ENCODE measurements around the gene DHX8.

DHX8 gene

DNA sequence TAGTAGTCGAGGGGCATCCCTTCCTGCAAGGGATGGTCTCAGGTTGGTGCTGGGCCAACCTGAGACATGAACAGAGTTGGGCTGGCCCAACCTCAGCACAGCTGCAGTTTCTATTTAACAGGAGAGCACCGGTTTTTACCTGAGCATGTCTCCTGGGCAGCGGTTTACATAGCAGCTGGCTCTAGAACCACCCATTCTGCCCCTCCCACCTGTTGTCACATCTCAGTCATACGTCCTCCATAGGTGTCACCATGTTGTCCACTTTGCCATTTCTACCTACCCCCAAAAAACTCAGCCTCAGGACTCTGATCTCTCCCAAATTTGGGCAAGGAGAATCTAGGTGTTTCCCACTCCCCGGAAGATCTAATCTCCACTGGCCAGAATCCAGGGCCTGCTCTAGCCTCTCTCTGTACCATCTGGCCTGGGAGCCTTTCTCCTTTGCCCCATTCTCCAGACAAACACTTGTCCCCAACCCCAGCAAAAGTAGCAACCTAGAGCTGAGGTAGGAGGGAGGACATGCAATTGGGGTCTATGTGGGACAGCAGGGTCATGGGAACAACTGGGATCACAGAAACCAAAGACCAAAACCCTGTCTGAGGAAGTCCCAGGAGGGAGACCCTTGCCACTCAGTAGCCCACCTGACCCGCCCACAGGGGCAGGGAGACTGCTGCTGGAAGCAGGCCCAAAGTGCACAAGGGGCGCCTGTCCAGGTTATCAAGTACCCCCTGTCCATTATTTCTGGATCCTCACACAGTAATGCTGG, 43.3 kb downstream of the DHX8 start:
- DNase-seq = no peak

- DNase-seq = no peak
These were observed 44.7 kb downstream of the DHX8 start for GRCh38 chr17:43528319-43528987.

DNA sequence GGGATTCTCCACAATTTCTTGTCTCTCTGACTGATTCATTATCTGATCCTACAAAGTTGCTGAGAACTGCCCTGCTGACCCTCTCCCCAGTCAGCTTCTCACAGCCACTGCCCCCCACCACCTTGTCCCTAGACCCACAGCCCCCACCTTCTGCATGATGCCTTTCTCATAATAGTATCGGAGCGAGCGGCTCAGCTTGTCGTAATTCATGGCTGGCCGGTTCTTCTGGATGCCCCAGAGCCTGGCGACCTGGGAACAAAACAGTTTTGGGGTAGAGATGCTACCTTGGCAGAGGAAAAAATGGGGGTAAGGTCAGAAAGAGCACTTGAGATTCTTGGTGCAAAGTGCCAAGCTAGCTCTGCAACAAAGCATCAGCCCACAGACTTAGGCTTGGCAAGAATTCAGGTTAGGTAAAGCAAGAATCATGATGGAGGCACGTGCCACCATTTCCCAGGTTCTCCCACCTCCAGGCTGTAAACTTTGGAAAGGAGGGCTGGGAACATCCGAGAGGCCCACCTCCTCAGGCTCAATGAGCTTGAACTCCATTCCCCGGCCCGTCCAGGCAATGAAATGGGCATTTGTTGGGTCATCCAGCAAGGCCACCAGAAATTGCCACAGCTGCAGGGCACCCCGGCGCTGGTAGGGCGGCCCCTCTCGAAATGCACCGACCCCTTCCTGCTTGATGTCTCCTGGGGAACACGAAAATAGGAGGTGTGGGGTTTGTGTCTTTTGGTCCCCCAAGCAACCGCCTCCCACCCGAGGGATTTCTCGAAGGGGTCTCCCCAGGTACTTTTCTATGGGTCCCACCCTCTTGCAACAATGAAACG, 45.4 kb downstream of the DHX8 start:
- DNase-seq = no peak

DNA sequence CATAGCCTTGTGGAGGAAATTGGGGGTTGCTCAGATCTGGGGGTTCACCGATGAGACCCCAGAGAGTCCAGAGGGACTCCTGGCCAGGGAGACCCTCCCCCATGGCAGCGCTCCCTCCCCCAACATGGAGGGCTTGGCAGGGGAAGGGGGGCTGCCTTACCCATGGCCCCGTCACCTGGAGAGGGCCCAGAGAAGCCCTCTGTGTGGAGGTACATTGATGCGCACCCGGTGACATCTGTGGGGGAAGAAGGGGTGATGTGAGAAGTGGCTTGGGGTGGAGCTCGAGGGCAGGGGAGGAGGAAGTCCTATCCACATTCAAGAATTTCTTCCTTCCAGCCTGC, 46.1 kb downstream of the DHX8 start:
- DNase-seq = no peak

DNA sequence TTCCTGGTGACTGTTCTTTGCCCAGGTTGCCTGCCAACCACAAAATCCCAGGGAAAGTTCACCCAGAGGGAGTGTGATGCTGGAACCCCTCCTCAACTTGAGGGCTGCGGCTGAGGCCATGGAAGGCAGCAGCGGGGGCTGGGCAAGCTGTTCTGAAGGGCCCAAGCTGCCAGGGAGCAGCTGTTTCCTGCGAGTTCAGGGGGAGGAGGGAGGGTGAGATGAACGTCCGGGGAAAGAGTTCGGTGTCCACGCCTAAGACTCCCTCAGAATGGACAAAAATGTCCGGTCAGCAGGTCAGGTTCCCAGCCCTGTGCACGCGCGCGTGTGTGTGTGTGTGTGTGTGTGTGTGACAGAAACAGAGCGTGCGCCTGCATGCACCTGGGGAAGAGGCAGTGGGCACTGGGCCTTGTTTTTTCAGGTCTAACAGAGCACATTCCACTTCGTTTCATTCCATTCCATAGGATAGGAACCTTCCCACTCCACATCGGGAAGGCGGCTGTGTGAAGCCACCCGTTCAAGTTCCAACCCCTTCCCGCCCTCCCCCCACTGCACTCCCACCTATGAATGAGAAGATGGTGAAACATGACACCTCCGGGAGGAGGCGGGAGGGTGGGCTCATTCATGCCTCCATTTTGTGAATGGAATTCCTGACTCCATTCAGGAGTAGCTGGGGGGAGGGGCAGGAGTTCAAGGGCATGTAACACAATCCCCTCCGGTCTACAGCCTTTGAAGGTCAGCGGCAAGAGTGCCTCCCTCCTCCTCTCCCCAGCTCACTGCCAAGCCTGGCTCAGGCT, 46.7 kb downstream of the DHX8 start:
- peak; percentile 86 to 92 for DNase-seq

- no peak for DNase-seq
These were observed 47.3 kb downstream of the DHX8 start for GRCh38 chr17:43531082-43531378.

DNA sequence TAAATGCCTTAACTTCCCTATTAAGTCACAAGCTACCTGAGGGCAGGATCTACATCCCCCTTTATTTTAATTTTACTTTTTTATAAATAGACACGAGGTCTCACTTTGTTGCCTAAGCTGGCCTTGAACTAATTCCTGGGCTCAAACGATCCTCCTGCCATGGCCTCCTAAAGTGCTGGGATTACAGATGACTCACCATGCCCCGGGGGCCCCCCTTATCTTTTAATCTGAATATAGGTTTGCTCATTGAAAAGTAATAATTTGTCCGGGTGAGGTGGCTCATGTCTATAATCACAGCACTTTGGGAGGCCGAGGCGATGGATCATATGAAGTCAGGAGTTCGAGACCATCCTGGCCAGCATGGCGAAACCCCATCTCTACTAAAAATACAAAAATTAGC, 48.2 kb downstream of the DHX8 start:
- no peak for DNase-seq

- DNase-seq = no peak
These were observed 48.8 kb downstream of the DHX8 start for GRCh38 chr17:43532581-43532980.

DNA sequence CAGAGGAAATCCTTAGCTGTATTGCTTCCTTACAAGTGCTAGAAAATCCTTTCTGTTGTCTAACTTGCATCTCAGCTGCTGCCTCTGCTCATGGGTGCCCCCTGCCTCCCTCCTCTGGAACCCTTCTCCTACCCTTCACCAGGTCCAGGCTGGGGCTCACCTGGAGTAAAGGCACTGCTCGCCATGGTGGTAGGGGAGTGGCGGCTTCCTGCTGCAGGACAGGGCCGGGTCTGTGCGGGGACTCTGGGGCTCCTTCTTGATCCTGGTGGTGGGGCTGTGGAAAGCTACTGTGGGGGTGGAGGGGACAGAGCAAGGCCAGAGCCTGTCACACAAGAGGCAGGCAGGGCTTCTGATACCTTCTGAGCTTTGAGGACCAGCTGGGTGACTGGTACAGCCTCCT, 49.9 kb downstream of the DHX8 start:
- DNase-seq = no peak

DNA sequence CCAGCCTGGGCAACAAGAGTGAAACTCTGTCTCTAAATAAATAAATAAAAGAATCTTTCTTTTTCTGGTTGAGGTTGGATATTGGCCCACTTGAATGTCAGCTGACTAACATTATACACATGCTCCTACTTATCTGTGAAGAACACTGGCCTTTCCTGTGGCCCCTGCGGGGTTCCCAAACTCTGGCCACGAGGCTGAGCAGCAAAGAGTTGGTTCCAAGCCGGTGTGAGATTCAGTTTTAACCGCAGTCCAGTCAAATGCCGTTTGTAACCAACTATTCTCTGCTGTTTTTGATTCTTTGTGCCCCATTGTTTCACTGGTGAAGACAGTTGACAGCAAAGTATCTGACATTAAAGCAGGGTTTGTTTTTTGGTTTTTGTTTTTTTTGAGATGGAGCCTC, 51.1 kb downstream of the DHX8 start:
- DNase-seq = no peak

DNA sequence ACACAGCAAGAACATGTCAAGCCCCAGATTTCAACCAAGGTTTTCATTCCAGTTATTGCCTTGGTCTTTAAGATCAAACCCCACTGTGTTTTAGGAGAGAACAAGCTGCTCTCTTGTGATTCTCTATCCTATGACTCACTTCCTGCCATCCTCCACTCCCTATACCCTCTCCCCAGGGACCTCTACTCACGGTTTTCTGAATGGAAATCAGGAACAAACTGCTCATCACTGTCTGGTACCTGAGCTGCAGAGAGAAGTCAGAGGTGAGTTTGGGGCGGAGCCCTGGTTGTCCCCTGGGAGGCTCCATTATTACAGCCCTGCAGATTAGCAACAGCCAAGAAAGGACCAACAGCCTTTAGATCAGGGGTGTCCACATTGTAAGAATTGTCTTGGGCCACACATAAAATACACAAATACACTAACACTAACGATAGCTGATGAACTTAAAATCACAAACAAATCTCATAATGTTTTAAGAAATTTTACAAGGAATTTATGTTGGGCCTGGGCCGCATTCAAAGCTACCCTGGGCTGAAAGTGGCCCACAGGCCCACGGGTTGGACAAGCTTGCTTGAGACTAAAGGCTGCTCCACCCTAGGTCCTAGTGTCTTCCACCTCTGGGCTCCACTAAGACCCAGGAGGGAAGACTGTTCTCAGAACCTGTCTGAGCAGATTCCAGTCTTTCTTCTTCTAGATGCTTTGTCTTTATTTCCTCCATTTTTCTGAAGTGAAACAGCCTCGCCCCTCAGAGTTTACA, 52.6 kb downstream of the DHX8 start:
- no peak for DNase-seq

DNA sequence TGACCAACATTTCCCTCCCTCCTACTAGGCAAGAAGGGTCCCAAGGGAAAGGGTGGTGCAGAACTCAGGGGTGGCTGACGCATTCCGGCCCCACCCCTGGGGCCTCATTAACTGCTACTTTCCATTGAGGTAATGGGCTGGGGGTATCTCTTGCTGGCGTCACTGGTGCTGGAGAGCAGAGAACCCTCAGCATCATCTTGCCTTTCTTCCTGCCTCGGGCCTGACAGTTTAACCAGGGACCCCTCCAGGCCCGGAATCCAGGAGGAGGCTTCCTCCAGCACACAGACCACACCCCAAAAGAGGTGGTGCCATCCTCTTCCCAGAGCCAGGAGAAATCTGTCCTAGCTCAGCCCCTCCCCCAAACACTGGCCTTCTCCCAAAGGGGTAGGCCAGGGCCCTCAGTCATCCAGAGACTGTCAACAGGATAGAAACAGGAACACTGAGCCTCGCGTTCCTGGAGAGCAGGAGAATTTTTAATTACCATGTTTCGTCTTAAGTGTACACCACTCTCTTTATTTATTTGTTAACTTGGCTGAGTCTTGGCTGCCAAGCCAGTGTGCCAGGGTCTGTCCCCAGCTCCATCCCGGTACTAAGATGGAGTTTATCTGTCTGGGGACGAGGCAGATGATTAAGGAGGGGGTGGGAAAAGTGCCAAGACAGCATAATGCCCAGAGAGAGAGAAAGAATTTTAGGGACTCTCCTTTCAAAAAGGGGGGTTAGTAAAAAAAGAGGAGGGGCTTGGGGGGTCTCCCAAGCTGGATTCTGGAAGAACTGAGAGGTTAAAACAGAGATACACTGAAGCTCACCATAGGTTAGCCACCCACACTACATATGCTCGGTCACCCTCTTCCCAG, 57.3 kb downstream of the DHX8 start:
- DNase-seq = no peak

GRCh38 chr17:43542859-43543258, 59.1 kb downstream of the DHX8 start:
- DNase-seq = no peak

DNA sequence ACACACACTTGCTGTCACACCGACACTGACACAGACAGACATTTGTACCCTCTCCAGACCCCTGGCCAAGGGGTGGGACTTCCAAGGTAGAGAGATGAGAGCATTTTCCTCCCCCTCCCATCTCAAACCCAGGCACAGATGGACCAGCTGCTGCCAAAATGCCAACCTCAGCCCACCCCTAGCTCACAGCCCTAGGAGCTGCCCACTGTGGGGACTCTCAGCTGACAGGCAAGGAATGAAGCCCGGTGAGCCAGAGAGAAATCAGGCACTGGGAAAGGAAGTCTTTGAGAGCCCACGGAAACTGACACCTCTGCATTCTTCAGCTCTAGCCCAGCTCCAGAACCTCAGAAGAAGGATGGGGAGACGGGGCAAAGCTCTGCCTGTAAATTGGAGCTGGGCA, 59.5 kb downstream of the DHX8 start:
- peak in 1 of 2 experiments; percentile 12 for DNase-seq

GRCh38 chr17:43543771-43544575, 60.2 kb downstream of the DHX8 start:
- no peak for DNase-seq

DNA sequence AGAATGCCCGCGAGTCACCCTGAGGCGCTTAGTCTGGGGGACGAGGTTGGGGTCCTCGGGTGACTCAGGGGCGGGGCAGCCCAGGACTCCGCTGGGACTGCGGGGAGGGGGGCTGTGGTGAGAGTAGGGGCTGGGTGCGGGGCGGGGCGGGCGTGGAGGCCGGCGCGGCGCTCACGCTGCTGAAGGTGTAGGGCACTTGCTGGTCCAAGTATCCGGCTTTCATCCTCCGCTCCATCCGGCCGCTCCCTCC, 61.5 kb downstream of the DHX8 start:
- no peak for DNase-seq

DNA sequence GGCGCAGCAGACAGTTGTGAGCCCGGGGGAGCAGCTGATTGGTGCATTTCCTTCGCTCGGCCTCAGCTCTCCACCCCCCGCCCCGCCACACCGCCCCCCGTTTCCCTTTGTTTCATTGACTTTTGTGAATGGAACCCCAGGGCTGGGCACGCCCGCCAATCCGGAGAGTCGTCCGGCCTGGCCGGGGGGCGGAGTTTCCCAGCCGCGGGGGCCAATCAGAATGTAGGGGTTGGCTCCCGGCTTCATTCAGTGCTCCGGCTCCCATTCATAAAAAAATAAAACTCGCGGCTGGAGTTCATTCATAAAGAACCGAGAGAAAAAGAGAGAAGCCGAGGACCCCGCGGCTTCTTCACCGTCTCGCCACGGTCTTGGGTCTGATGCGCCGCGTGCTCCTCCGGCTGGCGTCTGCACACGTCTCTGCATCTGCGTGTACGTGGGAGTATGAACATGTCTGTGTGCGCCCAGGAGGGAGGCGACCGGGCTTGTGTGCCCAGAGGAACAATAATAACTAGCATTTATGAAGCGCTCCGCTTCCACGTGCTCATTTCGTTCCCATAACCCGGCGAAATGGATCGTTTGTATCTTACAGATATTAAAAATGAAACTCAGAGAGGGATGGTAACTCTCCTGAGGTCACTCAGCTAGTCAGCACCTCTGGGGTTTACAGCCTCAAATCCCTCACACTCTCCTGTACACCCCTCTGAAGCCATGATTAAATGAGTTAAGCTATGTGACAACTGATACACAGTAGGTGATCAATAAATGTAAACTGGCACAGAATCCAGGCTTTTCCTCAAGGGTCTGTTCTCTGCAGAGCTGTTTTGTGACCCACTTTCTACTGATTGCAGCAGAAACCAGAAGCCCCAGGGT, 62.8 kb downstream of the DHX8 start, which contains the start of gene ETV4:
Gene ETV4, minus strand, starts transcription at position 22 of the 870 bp plus-strand sequence. CDS start 723 bp downstream, outside the sequence.
- DNase-seq = peak; percentile 85 to 89

DNA sequence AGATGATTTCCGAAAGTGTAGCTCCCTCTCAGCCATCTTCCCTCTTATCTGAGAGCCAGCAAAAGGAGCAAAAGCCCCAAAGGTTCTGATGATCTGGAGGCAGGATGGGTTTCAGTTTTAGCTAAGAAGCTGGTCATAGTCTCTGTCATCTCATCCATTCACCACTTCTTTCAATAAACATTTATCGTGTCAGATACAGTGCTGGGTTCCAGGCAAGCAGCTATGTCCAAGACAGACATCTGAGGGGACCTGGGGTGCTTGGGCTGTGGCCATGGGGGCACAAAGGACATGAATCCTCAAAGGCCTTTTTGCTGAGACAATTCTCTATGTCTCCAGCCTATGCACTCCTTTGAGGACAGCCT, 63.4 kb downstream of the DHX8 start:
- DNase-seq = no peak

DNA sequence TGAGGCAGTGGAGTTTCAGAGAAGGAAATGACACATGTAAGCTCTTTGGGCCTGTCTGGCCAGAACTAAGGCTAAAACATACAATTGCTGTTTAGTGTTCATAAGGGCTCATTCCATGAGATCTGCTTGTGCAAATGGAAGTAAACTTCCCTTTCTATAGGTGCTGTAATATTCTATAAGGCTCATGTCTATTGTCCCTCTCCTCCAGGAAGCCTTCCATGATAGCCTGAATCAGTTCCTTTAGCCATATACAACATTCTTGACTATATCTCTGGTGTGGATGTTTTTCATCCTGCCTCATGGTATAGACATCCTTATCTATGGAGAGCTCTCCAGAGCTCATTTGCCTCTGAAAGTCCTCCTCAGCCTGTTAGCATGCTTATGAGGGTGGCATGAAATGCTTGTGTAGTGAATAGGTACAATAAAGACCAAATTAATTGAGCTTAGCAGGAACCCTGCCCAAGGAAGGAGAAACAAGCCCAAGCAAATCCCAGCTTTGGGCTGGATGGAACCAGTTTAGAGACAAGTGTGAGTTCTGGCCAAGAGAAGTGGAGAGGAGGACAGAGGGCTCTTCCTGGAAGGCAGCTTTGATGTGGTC, 64.0 kb downstream of the DHX8 start:
- no peak for DNase-seq

Measured in NCI-H524 (cell line).